ENCODE results near the gene OCSTAMP. TPM values are rescaled to one million over a fixed set of nuclear protein-coding genes. Genes with fewer than 3 reads are reported as not detected.

The OCSTAMP gene
- polyA plus RNA-seq, 2 donors = not detected

DNA sequence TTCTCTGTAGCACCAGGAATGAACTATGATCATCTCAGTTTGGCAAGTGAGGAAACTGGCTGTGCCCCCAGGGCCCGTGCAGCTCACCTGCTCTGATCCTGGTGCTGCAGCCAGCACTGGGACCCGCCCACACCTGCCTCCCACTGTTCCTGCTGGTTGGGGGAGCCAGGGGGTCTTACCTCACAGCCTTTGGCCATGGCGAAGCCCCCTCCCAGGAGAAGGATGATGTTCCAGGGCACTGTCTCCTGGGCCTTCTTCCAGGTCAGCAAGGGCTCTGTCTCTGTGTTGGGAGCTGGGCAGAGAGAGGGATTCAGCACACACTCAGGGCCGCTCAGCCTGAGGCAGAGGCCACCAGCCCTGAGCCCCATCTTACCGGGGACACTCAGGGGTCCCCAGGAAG lies 24.9 kb upstream of the OCSTAMP start:
- no peak overlapping the region for H3K4me3 ChIP-seq (ENCODE audit: low read depth in 1 of 2, low read length in 2 of 2)
- no peaks in the 10 kb centered on the region for H3K9me3 ChIP-seq (ENCODE audit: control insufficient read depth in 2 of 2, insufficient read depth in 1 of 2, low read depth in 1 of 2, low read length in 1 of 2)
- no peaks in the 10 kb centered on the region for H3K36me3 ChIP-seq (ENCODE audit: control insufficient read depth in 2 of 2, insufficient read depth in 2 of 2, low read length in 1 of 2)
- WGBS, 2 donors = 63% methylated on average over 5 of the region's 5 CpGs
- no peaks in the 10 kb centered on the region for H3K27me3 ChIP-seq (ENCODE audit: control insufficient read depth in 1 of 2, insufficient read depth in 2 of 2, low read length in 2 of 2)
- H3K4me1 ChIP-seq (ENCODE audit: control insufficient read depth in 2 of 2, insufficient read depth in 2 of 2, low read length in 1 of 2) = peaks cover 0 to 2% of the 10 kb centered on the region in 2 donors
- no peak overlapping the region for H3K27ac ChIP-seq (ENCODE audit: low read depth in 2 of 2, low read length in 1 of 2)

DNA sequence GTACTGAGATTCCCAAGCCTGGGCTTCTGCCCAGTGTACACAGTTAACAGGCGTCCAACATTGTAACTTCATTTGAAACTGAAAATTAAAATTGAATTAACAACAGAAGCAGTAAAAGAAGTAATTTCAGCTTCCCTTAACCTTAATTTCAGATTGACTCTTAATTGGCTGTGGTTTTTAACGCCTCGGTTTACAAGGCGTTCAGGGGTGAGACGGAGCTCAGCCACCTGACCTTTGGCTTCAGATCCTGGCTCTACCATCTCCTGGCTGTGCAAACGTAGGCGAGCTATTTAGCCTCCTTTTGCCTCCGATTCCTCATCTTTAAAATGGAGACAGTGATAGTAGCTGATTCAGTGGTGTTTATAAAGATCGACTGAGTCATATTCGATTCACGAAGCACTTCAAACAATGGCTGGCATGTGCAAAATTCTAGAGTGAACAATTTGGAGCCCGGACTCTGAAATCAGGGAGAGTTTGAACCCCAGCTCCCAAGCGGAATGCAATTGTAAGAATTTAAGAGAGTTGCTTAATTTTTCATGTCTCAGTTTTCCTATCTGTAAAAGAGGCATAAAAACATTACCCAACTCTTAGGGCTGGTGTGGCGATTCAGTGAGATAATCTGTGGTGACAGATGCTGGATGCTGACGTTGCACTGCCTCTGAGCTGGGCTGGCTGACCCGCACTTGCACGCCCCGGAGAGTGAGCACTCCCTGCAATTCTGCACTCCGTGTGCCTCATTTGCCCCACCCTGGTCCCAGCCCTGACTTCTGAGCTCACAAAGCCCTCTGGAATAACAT lies 23.5 kb upstream of the OCSTAMP start:
- Histone ChIP-seq H3K4me1 (ENCODE audit: control insufficient read depth in 2 of 2, insufficient read depth in 2 of 2, low read length in 1 of 2) (peaks cover 0 to 2% of the 10 kb centered on the region in 2 donors), H3K9me3 (ENCODE audit: control insufficient read depth in 2 of 2, insufficient read depth in 1 of 2, low read depth in 1 of 2, low read length in 1 of 2) (no peaks in the 10 kb centered on the region), H3K27ac (ENCODE audit: low read depth in 2 of 2, low read length in 1 of 2) (no peak overlapping the region), H3K27me3 (ENCODE audit: control insufficient read depth in 1 of 2, insufficient read depth in 2 of 2, low read length in 2 of 2) (no peaks in the 10 kb centered on the region), H3K36me3 (ENCODE audit: control insufficient read depth in 2 of 2, insufficient read depth in 2 of 2, low read length in 1 of 2) (no peaks in the 10 kb centered on the region), H3K4me3 (ENCODE audit: low read depth in 1 of 2, low read length in 2 of 2) (no peak overlapping the region)
- WGBS, 2 donors = 75 to 79% methylated on average over 19 of the region's 19 CpGs

DNA sequence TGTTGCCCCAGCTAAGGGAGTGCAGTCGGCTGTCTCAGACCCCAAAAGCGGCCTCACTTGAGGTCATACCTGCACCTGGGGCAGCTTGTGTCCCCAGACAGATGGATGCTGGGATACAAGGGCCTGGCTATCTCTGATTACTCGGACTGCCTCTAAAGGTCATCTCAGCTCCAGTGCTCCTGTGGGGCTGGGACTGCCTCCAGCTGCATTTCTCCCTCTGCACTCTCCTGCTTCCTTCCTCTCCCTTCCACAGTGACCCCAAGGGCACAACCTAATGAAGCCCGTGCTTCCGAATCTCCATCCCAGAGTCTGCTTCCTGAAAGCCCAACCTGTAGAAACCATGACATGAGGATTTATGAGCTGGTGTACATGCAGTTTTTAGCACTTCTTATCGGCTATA lies 22.8 kb upstream of the OCSTAMP start:
- no peak overlapping the region for H3K27ac ChIP-seq (ENCODE audit: low read depth in 2 of 2, low read length in 1 of 2)
- H3K27me3 ChIP-seq (ENCODE audit: control insufficient read depth in 1 of 2, insufficient read depth in 2 of 2, low read length in 2 of 2) = no peaks in the 10 kb centered on the region
- H3K4me3 ChIP-seq (ENCODE audit: low read depth in 1 of 2, low read length in 2 of 2) = no peak overlapping the region
- peaks cover 2 to 3% of the 10 kb centered on the region in 2 donors for H3K4me1 ChIP-seq (ENCODE audit: control insufficient read depth in 2 of 2, insufficient read depth in 2 of 2, low read length in 1 of 2)
- H3K36me3 ChIP-seq (ENCODE audit: control insufficient read depth in 2 of 2, insufficient read depth in 2 of 2, low read length in 1 of 2) = no peaks in the 10 kb centered on the region
- WGBS, 2 donors = 74 to 75% methylated on average over 6 of the region's 6 CpGs
- no peaks in the 10 kb centered on the region for H3K9me3 ChIP-seq (ENCODE audit: control insufficient read depth in 2 of 2, insufficient read depth in 1 of 2, low read depth in 1 of 2, low read length in 1 of 2)

DNA sequence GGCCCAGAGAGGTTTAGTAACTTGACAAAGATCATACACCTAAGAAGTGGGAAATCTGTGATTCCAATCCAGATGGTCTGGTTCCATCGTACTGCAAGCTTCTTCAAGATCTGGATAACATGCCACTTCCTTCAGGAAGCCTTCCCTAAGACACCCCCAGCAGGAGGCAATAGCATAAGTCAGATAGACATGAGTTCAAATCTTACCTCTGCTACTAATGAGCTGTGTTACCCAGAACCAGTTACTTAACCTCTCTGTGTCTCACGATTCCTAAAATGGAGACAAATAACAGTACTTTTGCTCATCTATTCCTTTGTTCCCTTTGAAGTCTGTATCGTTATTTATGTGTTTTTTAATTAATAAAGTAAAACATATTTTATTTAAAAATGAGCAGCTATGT lies 22.3 kb upstream of the OCSTAMP start:
- no peaks in the 10 kb centered on the region for H3K27me3 ChIP-seq (ENCODE audit: control insufficient read depth in 1 of 2, insufficient read depth in 2 of 2, low read length in 2 of 2)
- H3K4me3 ChIP-seq (ENCODE audit: low read depth in 1 of 2, low read length in 2 of 2) = no peak overlapping the region
- H3K9me3 ChIP-seq (ENCODE audit: control insufficient read depth in 2 of 2, insufficient read depth in 1 of 2, low read depth in 1 of 2, low read length in 1 of 2) = no peaks in the 10 kb centered on the region
- peaks cover 2 to 3% of the 10 kb centered on the region in 2 donors for H3K4me1 ChIP-seq (ENCODE audit: control insufficient read depth in 2 of 2, insufficient read depth in 2 of 2, low read length in 1 of 2)
- 89 to 93% methylated on average over 3 of the region's 3 CpGs for WGBS, 2 donors
- no peaks in the 10 kb centered on the region for H3K36me3 ChIP-seq (ENCODE audit: control insufficient read depth in 2 of 2, insufficient read depth in 2 of 2, low read length in 1 of 2)
- H3K27ac ChIP-seq (ENCODE audit: low read depth in 2 of 2, low read length in 1 of 2) = no peak overlapping the region

GRCh38 chr20:46572153-46572552 lies 21.7 kb upstream of the OCSTAMP start:
- WGBS, 2 donors = 61% methylated on average over 8 of the region's 8 CpGs
- Histone ChIP-seq H3K9me3 (ENCODE audit: control insufficient read depth in 2 of 2, insufficient read depth in 1 of 2, low read depth in 1 of 2, low read length in 1 of 2) (no peaks in the 10 kb centered on the region), H3K27me3 (ENCODE audit: control insufficient read depth in 1 of 2, insufficient read depth in 2 of 2, low read length in 2 of 2) (no peaks in the 10 kb centered on the region), H3K27ac (ENCODE audit: low read depth in 2 of 2, low read length in 1 of 2) (no peak overlapping the region), H3K4me1 (ENCODE audit: control insufficient read depth in 2 of 2, insufficient read depth in 2 of 2, low read length in 1 of 2) (peaks cover 2 to 3% of the 10 kb centered on the region in 2 donors), H3K36me3 (ENCODE audit: control insufficient read depth in 2 of 2, insufficient read depth in 2 of 2, low read length in 1 of 2) (no peaks in the 10 kb centered on the region), H3K4me3 (ENCODE audit: low read depth in 1 of 2, low read length in 2 of 2) (no peak overlapping the region)

DNA sequence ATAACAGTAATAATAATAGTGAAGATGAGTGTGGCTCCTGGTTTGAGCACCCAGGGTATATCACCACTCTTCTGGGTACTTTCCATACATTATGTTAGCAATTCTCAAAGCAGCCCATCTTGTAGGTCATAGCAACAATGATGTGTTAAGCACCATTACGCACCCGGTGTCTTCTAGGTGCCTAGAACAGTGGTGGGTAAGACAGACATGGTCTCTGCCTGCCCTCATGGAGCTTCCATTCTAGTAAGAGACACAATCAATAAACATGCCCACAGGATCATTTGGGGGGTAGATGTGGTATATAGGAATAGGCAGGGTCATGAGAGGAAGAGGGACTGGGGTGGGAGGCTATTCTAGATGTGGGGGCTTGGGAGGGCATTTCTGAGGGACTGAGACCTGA lies 21.0 kb upstream of the OCSTAMP start:
- Histone ChIP-seq H3K27me3 (ENCODE audit: control insufficient read depth in 1 of 2, insufficient read depth in 2 of 2, low read length in 2 of 2) (no peaks in the 10 kb centered on the region), H3K4me1 (ENCODE audit: control insufficient read depth in 2 of 2, insufficient read depth in 2 of 2, low read length in 1 of 2) (peaks cover 2 to 3% of the 10 kb centered on the region in 2 donors), H3K4me3 (ENCODE audit: low read depth in 1 of 2, low read length in 2 of 2) (no peak overlapping the region), H3K27ac (ENCODE audit: low read depth in 2 of 2, low read length in 1 of 2) (no peak overlapping the region), H3K36me3 (ENCODE audit: control insufficient read depth in 2 of 2, insufficient read depth in 2 of 2, low read length in 1 of 2) (no peaks in the 10 kb centered on the region), H3K9me3 (ENCODE audit: control insufficient read depth in 2 of 2, insufficient read depth in 1 of 2, low read depth in 1 of 2, low read length in 1 of 2) (no peaks in the 10 kb centered on the region)
- 96 to 98% methylated on average over 2 of the region's 2 CpGs for WGBS, 2 donors

DNA sequence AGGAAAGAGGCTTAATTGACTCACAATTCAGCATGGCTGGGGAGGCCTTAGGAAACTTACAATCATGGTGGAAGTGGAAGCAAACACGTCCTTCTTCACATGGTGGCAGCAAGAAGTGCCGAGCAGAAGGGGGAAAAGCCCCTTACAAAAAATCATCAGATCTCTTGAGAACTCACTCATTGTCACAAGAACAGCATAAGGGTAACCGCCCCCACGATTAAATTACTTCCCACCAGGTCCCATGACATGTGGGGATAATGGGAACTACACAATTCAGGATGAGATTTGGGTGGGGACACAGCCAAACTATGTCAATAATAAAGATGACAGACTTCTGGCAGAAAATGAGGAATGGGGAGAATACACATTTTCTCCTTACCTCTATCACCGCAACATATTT lies 20.5 kb upstream of the OCSTAMP start:
- H3K4me1 ChIP-seq (ENCODE audit: control insufficient read depth in 2 of 2, insufficient read depth in 2 of 2, low read length in 1 of 2) = peaks cover 2 to 3% of the 10 kb centered on the region in 2 donors
- no peak overlapping the region for H3K27ac ChIP-seq (ENCODE audit: low read depth in 2 of 2, low read length in 1 of 2)
- H3K27me3 ChIP-seq (ENCODE audit: control insufficient read depth in 1 of 2, insufficient read depth in 2 of 2, low read length in 2 of 2) = no peaks in the 10 kb centered on the region
- no peaks in the 10 kb centered on the region for H3K36me3 ChIP-seq (ENCODE audit: control insufficient read depth in 2 of 2, insufficient read depth in 2 of 2, low read length in 1 of 2)
- no peaks in the 10 kb centered on the region for H3K9me3 ChIP-seq (ENCODE audit: control insufficient read depth in 2 of 2, insufficient read depth in 1 of 2, low read depth in 1 of 2, low read length in 1 of 2)
- H3K4me3 ChIP-seq (ENCODE audit: low read depth in 1 of 2, low read length in 2 of 2) = no peak overlapping the region
- 78 to 80% methylated on average over 5 of the region's 5 CpGs for WGBS, 2 donors

- no peak overlapping the region for H3K4me3 ChIP-seq (ENCODE audit: low read depth in 1 of 2, low read length in 2 of 2)
- no peaks in the 10 kb centered on the region for H3K36me3 ChIP-seq (ENCODE audit: control insufficient read depth in 2 of 2, insufficient read depth in 2 of 2, low read length in 1 of 2)
- no peak overlapping the region for H3K27ac ChIP-seq (ENCODE audit: low read depth in 2 of 2, low read length in 1 of 2)
- H3K4me1 ChIP-seq (ENCODE audit: control insufficient read depth in 2 of 2, insufficient read depth in 2 of 2, low read length in 1 of 2) = peaks cover 2 to 3% of the 10 kb centered on the region in 2 donors
- WGBS, 2 donors = 84 to 87% methylated on average over 5 of the region's 5 CpGs
- no peaks in the 10 kb centered on the region for H3K9me3 ChIP-seq (ENCODE audit: control insufficient read depth in 2 of 2, insufficient read depth in 1 of 2, low read depth in 1 of 2, low read length in 1 of 2)
- H3K27me3 ChIP-seq (ENCODE audit: control insufficient read depth in 1 of 2, insufficient read depth in 2 of 2, low read length in 2 of 2) = no peaks in the 10 kb centered on the region
Measured at GRCh38 chr20:46569961-46570360, 19.5 kb upstream of the OCSTAMP start.

DNA sequence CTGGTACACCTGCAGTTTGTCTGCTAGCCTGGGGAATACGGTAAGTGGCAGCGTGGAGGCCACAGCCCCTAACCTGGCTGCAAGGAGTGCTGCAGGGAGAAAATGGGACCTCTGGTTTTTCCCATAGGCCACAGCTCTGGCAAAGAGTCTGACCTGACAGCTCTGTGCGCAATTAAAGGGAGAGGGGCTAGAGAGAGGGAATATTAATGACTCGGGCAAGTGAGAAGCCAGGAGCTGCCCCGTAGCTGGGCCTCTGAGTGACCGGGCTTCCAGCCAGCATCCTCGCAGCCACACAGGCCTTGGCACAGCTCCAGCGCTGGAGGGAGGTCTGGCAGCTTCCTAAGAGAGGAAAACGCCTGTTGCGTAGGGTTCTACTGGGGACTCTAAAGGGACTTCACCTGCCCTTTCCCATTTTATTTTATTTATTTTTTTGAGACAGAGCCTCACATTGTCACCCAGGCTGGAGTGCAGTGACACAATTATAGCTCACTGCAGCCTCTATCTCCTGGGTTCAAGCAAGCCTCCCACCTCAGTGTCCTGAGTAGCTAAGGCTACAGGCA lies 18.2 kb upstream of the OCSTAMP start:
- no peaks in the 10 kb centered on the region for H3K27me3 ChIP-seq (ENCODE audit: control insufficient read depth in 1 of 2, insufficient read depth in 2 of 2, low read length in 2 of 2)
- H3K9me3 ChIP-seq (ENCODE audit: control insufficient read depth in 2 of 2, insufficient read depth in 1 of 2, low read depth in 1 of 2, low read length in 1 of 2) = no peaks in the 10 kb centered on the region
- H3K36me3 ChIP-seq (ENCODE audit: control insufficient read depth in 2 of 2, insufficient read depth in 2 of 2, low read length in 1 of 2) = no peaks in the 10 kb centered on the region
- H3K4me1 ChIP-seq (ENCODE audit: control insufficient read depth in 2 of 2, insufficient read depth in 2 of 2, low read length in 1 of 2) = peaks cover 2 to 3% of the 10 kb centered on the region in 2 donors
- 14 to 18% methylated on average over 10 of the region's 10 CpGs for WGBS, 2 donors
- no peak overlapping the region for H3K4me3 ChIP-seq (ENCODE audit: low read depth in 1 of 2, low read length in 2 of 2)
- no peak overlapping the region for H3K27ac ChIP-seq (ENCODE audit: low read depth in 2 of 2, low read length in 1 of 2)

- H3K27ac ChIP-seq (ENCODE audit: low read depth in 2 of 2, low read length in 1 of 2) = no peak overlapping the region
- peaks cover 0 to 4% of the 10 kb centered on the region in 2 donors for H3K4me1 ChIP-seq (ENCODE audit: control insufficient read depth in 2 of 2, insufficient read depth in 2 of 2, low read length in 1 of 2)
- no peaks in the 10 kb centered on the region for H3K9me3 ChIP-seq (ENCODE audit: control insufficient read depth in 2 of 2, insufficient read depth in 1 of 2, low read depth in 1 of 2, low read length in 1 of 2)
- no peaks in the 10 kb centered on the region for H3K27me3 ChIP-seq (ENCODE audit: control insufficient read depth in 1 of 2, insufficient read depth in 2 of 2, low read length in 2 of 2)
- no peaks in the 10 kb centered on the region for H3K36me3 ChIP-seq (ENCODE audit: control insufficient read depth in 2 of 2, insufficient read depth in 2 of 2, low read length in 1 of 2)
- no peak overlapping the region for H3K4me3 ChIP-seq (ENCODE audit: low read depth in 1 of 2, low read length in 2 of 2)
- WGBS, 2 donors = 80 to 83% methylated on average over 10 of the region's 10 CpGs
Measured at GRCh38 chr20:46566125-46566524, 15.7 kb upstream of the OCSTAMP start.

All from esophagus (tissue), 2 donors.